ENCODE results near the gene SCN9A.
"Not testable (repeated sequence)": the region's sequence is repeated elsewhere in the genome, so short reads cannot be mapped to it uniquely, and the experiment has no call there.

SCN9A gene

GRCh38 chr2:166373951-166374350, 1.8 kb downstream of the SCN9A start:
- DNase-seq, result no peak

- no peak for DNase-seq
These were observed 2.2 kb downstream of the SCN9A start for GRCh38 chr2:166373539-166373938.

GRCh38 chr2:166373105-166373504, 2.6 kb downstream of the SCN9A start:
- DNase-seq, result no peak

- no peak for DNase-seq
These were observed 3.7 kb downstream of the SCN9A start for GRCh38 chr2:166372046-166372445.

GRCh38 chr2:166365803-166366420, 9.8 kb downstream of the SCN9A start:
- DNase-seq, result no peak

- no peak for DNase-seq
These were observed 10.5 kb downstream of the SCN9A start for GRCh38 chr2:166365239-166365638.

- DNase-seq, result no peak
These were observed 11.1 kb downstream of the SCN9A start for GRCh38 chr2:166364476-166365161.

- DNase-seq, result no peak
These were observed 14.2 kb downstream of the SCN9A start for GRCh38 chr2:166361351-166362153.

GRCh38 chr2:166360906-166361305, 14.8 kb downstream of the SCN9A start:
- no peak for DNase-seq

- DNase-seq, result no peak
These were observed 15.3 kb downstream of the SCN9A start for GRCh38 chr2:166360426-166360825.

- not testable (repeated sequence) for DNase-seq
These were observed 17.8 kb downstream of the SCN9A start for GRCh38 chr2:166357950-166358321.

GRCh38 chr2:166357068-166357949, 18.4 kb downstream of the SCN9A start:
- DNase-seq, result no peak

GRCh38 chr2:166351319-166351718, 24.4 kb downstream of the SCN9A start:
- no peak for DNase-seq

- no peak for DNase-seq
These were observed 25.2 kb downstream of the SCN9A start for GRCh38 chr2:166350525-166350924.

- no peak for DNase-seq
These were observed 31.2 kb downstream of the SCN9A start for GRCh38 chr2:166344286-166345113.

- no peak for DNase-seq
These were observed 32.3 kb downstream of the SCN9A start for GRCh38 chr2:166343467-166343866.

- DNase-seq, result no peak
These were observed 34.3 kb downstream of the SCN9A start for GRCh38 chr2:166341426-166341825.

- no peak for DNase-seq
These were observed 36.9 kb downstream of the SCN9A start for GRCh38 chr2:166338831-166339339.

- DNase-seq, result no peak
These were observed 37.8 kb downstream of the SCN9A start for GRCh38 chr2:166337932-166338331.

GRCh38 chr2:166335284-166335683, 40.5 kb downstream of the SCN9A start:
- DNase-seq, result no peak

- no peak for DNase-seq
These were observed 40.9 kb downstream of the SCN9A start for GRCh38 chr2:166334805-166335204.

GRCh38 chr2:166333801-166334200, 41.9 kb downstream of the SCN9A start:
- DNase-seq, result no peak
